Fibroblast of skin of left quadriceps (primary cell): ENCODE data around the gene ECT2.
"Not testable (repeated sequence)": the region's sequence is repeated elsewhere in the genome, so short reads cannot be mapped to it uniquely, and the experiment has no call there.

ENCODE experiments used
- DNase-seq, 2 experiments: peaks; one replicate each; pipeline ENCODE4 v3.0.0-alpha.2; 2013; ENCODE audit warnings: low read depth in 2 of 2

The ECT2 gene

GRCh38 chr3:172856795-172857742 is 106.5 kb downstream of the ECT2 start:
- no peak for DNase-seq

GRCh38 chr3:172859041-172859440 is 108.5 kb downstream of the ECT2 start:
- no peak for DNase-seq

GRCh38 chr3:172866726-172867350 is 116.3 kb downstream of the ECT2 start:
- not testable (repeated sequence) for DNase-seq

- DNase-seq: no peak
These were observed 118.2 kb downstream of the ECT2 start for GRCh38 chr3:172868582-172869200.

GRCh38 chr3:172869368-172869771 is 118.8 kb downstream of the ECT2 start:
- DNase-seq: peak; percentile 33 to 40

- DNase-seq: no peak
These were observed 119.4 kb downstream of the ECT2 start for GRCh38 chr3:172869784-172870518.
